Right lobe of liver (tissue), 6 donors: ENCODE results near the gene WDR1. TPM values are rescaled to one million over a fixed set of nuclear protein-coding genes. Genes with fewer than 3 reads are reported as not detected.

Source experiments
- ATAC-seq, 4 donors: fragments of 200-7000 bp; cut with Tn5 transposase; one replicate each; pipeline ENCODE4 v1.9.1; 2020; ENCODE audit warnings: mild to moderate bottlenecking in 4 of 4, moderate library complexity in 4 of 4
- DNase-seq, 3 donors: peaks; one replicate each; pipeline ENCODE4 v3.0.0-alpha.2; 2020
- H3K27ac ChIP-seq, 3 donors: fragments of 200-600 bp; one replicate each; pipeline ENCODE4 v1.8.0; 2022
- H3K27me3 ChIP-seq, 2 donors: fragments of 200-600 bp; one replicate each; pipeline ENCODE4 v1.8.0; 2022
- H3K36me3 ChIP-seq, 4 donors: fragments of 200-600 bp; sonication (generic) in 1 of 4; one replicate each; pipeline versions ENCODE4 v1.5.1 to v1.8.0; 2017 to 2022; ENCODE audit warnings: control low read depth in 1 of 4
- H3K4me1 ChIP-seq, 4 donors: fragments of 200-600 bp; sonication (generic) in 1 of 4; one replicate each; pipeline versions ENCODE4 v1.5.1 to v1.8.0; 2017 to 2022; ENCODE audit warnings: control low read depth in 1 of 4
- H3K4me3 ChIP-seq, 3 donors: fragments of 200-600 bp; one replicate each; pipeline ENCODE4 v1.8.0; 2022
- H3K9me3 ChIP-seq, 4 donors: fragments of 200-600 bp; sonication (generic) in 1 of 4; one replicate each; pipeline versions ENCODE4 v1.5.1 to v1.8.0; 2017 to 2022; ENCODE audit warnings: control low read depth in 1 of 4
- CTCF ChIP-seq, 4 donors: fragments of 200-600 bp in 3 of 4; fragments of 450-650 bp in 1 of 4; IDR thresholded peaks; one replicate each; pipeline versions ENCODE4 v1.5.1 to v1.8.0; 2016 to 2022; ENCODE audit warnings: antibody characterized with exemption in 4 of 4, mild to moderate bottlenecking in 2 of 4
- POLR2A ChIP-seq: fragments of 450-650 bp; IDR thresholded peaks from one replicate; pipeline ENCODE4 v1.6.1; 2017; ENCODE audit warnings: antibody characterized with exemption, mild to moderate bottlenecking
- WGBS: methylation state at CpG from one replicate; pipeline ENCODE4 v1.1.6; 2018; ENCODE audit warnings: low coverage, low lambda C conversion rate; ENCODE audit not compliant: insufficient coverage; ENCODE audit errors: missing lambda C conversion rate; 5-methylcytosine and 5-hydroxymethylcytosine counted together
- intact Hi-C, 2 donors: fragments of 100-400 bp; cut with DNase I; formaldehyde crosslinking; loops; one replicate each; pipeline versions ENCODE4 v1.11.2 to v1.14.1; 2022
- total RNA-seq, 6 experiments: library from RNA; depleted of rRNA in 2 of 6; stranded (reverse); fragments of >200 nt in 2 of 6; fragmentation: NEBNext Ultra II Directional in 3 of 6; extraction: Animal tissue kit (Norgen Biotek cat#: 25700) in 3 of 6; gene quantifications; one replicate each; pipeline versions ENCODE4 v1.1.0 to v1.2.4, GENCODE V29; 2016 to 2023
- donor health status: DM: no; HTN: yes; CAD: no.
- donor health status: DM: no; HTN: no; CAD: no.
- donor health status: DM: no; HTN: no; CAD: no.
- donor health status: DM: no; HTN: yes; CAD: no.
- donor health status: DM: no; HTN: yes; CAD: no.

The WDR1 gene
- total RNA-seq, 6 experiments from 2014 or later: 65.1 to 149 (median 76.4) TPM

- H3K27ac ChIP-seq: peak overlapping the region in 2 of 3 donors; percentile 3 to 49
Measured at GRCh38 chr4:10031668-10032590, 84.7 kb downstream of the WDR1 start.

GRCh38 chr4:10030972-10031667, 85.5 kb downstream of the WDR1 start:
- peaks cover 0 to 15% (median 1%) of the 10 kb centered on the region in 4 donors for H3K4me1 ChIP-seq
- H3K27me3 ChIP-seq: no peaks in the 10 kb centered on the region
- intact Hi-C loops: no loop called here
- no peaks in the 10 kb centered on the region for H3K36me3 ChIP-seq
- WGBS: 68% methylated on average over 3 of the region's 7 CpGs
- H3K9me3 ChIP-seq: no peaks in the 10 kb centered on the region
- ATAC-seq: no peak
- H3K27ac ChIP-seq: peak overlapping the region in 1 of 3 donors; percentile 49
- H3K4me3 ChIP-seq: no peak overlapping the region
- no peak for DNase-seq
- TF ChIP-seq CTCF (IDR thresholded peaks at IDR 0.05): no peak
- no peak for TF ChIP-seq POLR2A

More at GRCh38 chr4:10031668-10032590, 84.7 kb downstream of the WDR1 start:
- 61% methylated on average over 9 of the region's 10 CpGs for WGBS
- DNase-seq: no peak
- H3K36me3 ChIP-seq: no peaks in the 10 kb centered on the region
- H3K4me1 ChIP-seq: peaks cover 0 to 15% (median 1%) of the 10 kb centered on the region in 4 donors
- no peak for TF ChIP-seq POLR2A
- no peak for TF ChIP-seq CTCF (IDR thresholded peaks at IDR 0.05)
- ATAC-seq: peak; percentile 38 to 71 (median 48)
- no peaks in the 10 kb centered on the region for H3K9me3 ChIP-seq
- H3K27me3 ChIP-seq: no peaks in the 10 kb centered on the region
- H3K4me3 ChIP-seq: no peak overlapping the region
- intact Hi-C loops: no loop called here

DNA sequence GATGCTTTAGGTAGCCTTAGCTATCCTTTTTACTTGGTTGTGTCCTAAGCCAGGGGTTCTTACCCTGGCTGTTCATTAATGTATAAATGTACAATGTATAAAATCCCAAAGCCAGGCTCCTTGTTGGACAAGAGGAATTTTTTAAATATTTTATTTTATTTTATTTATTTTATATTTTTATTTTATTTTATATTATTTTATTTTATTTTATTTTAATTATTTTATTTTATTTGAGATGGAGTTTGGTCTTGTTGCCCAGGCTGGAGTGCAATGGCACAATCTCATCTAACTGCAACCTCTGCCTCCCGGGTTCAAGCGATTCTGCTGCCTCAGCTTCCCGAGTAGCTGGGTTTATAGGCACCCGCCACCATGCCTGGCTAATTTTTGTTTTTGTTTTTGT, 87.2 kb downstream of the WDR1 start:
- TF ChIP-seq POLR2A: no peak
- no peak for TF ChIP-seq CTCF (IDR thresholded peaks at IDR 0.05)
- intact Hi-C loops: no loop called here
- Histone ChIP-seq H3K4me1 (peaks cover 0 to 22% (median 1%) of the 10 kb centered on the region in 4 donors), H3K27me3 (no peaks in the 10 kb centered on the region), H3K4me3 (no peak overlapping the region), H3K9me3 (no peaks in the 10 kb centered on the region), H3K36me3 (no peaks in the 10 kb centered on the region), H3K27ac (no peak overlapping the region)
- 98% methylated on average over 4 of the region's 4 CpGs for WGBS
- DNase-seq (no peak), ATAC-seq (no peak)

DNA sequence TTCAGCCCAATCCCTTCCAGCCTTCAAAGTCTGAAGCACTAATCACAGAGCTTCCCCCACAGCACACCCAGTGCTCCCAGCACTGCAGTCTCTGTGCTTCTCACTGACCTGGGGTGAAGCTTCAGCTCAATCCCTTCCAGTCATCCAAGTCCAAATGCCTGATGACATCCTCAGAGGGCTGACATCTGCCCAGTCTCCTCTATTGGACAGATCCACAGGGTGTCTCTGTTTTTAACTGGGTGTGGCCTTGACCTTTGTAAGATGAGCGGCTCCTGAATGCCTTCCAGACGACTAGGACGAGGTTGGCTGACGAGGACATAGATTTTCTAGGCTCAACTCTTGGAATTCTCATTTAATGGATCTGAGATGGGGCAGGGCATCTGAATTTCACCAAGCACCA, 87.7 kb downstream of the WDR1 start:
- Histone ChIP-seq H3K36me3 (no peaks in the 10 kb centered on the region), H3K27ac (no peak overlapping the region), H3K9me3 (no peaks in the 10 kb centered on the region), H3K27me3 (no peaks in the 10 kb centered on the region), H3K4me1 (peaks cover 0 to 22% (median 1%) of the 10 kb centered on the region in 4 donors), H3K4me3 (no peak overlapping the region)
- ATAC-seq: peak in 1 of 4 donors; percentile 9
- 43% methylated on average over 4 of the region's 4 CpGs for WGBS
- TF ChIP-seq CTCF (IDR thresholded peaks at IDR 0.05) (no peak), POLR2A (no peak)
- no peak for DNase-seq
- intact Hi-C loops: no loop called here
